Retina (tissue), 1 donor: Measurements from ENCODE around the gene F12.
A peak's percentile ranks its signal among the peaks of the same experiment; 100 is the strongest.
"Not testable (repeated sequence)": the region's sequence is repeated elsewhere in the genome, so short reads cannot be mapped to it uniquely, and the experiment has no call there.

Source experiments
- DNase-seq: peaks from one replicate; pipeline ENCODE4 v3.0.0-alpha.2; 2016

Gene F12

GRCh38 chr5:177432143-177432838, 22.9 kb upstream of the F12 start:
- no peak for DNase-seq

DNA sequence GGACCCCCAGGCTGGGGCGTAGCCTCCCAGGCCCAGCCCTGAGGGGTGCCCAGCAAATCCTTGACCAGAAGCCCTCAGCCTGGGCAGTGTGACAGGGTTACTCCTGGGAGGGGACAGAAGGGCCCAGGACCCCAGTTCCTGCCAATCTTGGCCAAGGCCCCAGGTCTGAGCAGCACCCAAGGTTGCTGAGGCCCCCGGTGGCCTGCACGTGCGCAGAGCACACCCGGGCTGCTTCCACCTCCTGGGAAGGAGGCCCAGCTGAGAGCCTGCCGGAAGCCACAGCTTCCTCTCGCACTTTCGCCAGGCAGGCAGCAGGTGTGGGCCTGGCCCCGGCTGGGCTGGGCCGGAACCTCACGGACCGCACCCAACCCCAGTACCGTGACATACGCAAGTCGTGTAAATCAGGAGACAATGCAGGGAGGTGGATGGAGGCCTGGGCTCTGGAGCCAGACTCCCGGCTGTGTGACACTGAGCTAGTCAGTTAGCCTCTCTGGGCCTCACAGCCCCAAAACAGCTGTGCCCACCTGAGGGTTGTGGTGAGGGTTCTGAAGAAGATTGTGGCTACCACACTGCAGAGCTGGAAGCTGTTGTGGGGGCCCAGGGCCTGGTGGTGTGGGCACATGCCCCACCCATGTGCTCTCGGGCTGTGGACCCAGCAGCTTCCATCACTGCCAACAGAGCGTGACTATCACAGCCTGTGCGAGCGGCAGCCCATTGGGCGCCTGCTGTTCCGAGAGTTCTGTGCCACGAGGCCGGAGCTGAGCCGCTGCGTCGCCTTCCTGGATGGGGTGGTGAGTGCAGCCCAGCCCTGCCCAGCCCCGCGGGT, 22.2 kb upstream of the F12 start:
- DNase-seq, result no peak

- DNase-seq, result no peak
Measured at GRCh38 chr5:177430972-177431316, 21.6 kb upstream of the F12 start.

DNA sequence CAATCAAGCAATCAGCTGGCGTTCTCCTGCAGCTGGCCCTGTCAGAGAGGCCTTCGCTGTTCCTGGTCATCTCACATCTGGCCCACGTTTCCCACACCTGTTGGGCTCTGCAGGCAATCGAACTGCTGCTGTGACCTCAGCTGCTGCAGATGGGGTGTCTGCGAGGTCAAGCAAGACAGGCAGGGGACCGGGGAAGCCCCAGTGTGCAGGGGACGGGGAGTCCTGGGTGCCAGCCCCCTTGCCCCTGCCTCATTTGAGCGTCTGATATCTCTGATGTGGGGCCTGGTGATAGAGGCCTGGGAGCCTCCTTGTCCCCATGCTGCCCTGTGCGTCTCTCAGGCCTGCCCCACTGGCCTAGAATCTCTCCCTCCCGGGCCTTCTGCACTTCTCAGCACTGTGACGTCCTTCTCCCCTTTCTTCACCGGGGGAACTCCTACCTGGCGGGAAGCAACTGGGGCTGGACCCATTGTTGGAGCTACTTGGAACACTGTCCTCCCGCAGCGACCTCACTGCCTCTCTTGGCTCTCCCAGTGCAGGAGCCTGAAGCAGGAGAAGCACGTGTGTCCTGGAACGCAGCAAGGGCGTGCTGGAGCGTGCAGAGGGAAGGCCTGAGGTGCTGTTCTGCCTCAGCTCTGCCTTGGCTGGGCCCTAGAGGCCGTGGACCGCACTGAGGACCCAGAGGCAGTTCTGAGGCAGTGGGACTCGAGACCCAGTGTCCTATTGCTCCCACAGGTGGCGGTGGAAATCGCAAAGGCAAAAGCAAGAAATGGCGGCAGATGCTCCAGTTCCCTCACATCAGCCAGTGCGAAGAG, 21.0 kb upstream of the F12 start:
- no peak for DNase-seq

DNA sequence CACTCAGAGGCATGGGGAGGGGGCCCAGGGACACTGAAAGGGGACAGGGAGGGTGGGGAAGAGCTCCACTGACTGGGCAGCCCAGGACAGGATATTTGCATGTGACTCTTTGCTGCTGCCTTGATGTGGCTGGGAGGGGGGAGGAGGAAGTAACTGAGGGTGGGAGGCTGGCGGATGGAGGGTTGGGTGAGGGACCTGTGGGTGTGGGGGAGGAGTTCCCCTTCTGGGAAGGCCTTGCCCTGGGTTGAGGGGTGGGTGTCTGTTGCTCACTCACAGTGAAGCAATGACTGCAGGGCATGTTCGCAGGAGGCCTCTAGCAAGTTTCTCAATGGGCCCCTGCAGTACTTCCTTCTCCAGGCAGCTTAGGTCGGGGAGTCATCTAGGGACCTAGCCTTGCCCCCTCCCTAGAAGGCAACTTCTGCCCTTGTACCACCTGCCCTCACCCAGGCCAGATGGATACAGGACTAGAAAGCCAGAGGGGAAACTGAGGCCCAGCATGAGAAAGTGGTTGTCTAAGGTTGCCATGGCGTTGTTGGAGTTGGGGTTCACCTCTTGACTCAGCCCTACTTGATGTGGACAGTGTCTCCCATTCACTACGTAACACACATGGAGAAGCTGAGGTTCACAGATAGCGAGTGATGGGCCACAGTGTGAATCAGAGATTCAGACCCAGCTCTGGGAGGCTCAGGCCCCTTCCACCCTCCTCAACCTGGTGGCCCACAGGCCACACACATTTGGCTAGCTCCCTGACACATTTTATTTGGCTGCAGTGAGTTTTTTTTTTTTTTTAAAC, 20.1 kb upstream of the F12 start:
- DNase-seq, result no peak

- no peak for DNase-seq
Measured at GRCh38 chr5:177428574-177429217, 19.3 kb upstream of the F12 start.

GRCh38 chr5:177427919-177428573, 18.7 kb upstream of the F12 start:
- no peak for DNase-seq

GRCh38 chr5:177427211-177427822, 18.0 kb upstream of the F12 start:
- DNase-seq, result no peak

- DNase-seq, result peak; percentile 51
Measured at GRCh38 chr5:177426566-177427210, 17.3 kb upstream of the F12 start, which contains the start of gene GRK6. Gene GRK6 (plus strand): TSS chr5:177426676. CDS start chr5:177426846, 170 bp downstream.

DNA sequence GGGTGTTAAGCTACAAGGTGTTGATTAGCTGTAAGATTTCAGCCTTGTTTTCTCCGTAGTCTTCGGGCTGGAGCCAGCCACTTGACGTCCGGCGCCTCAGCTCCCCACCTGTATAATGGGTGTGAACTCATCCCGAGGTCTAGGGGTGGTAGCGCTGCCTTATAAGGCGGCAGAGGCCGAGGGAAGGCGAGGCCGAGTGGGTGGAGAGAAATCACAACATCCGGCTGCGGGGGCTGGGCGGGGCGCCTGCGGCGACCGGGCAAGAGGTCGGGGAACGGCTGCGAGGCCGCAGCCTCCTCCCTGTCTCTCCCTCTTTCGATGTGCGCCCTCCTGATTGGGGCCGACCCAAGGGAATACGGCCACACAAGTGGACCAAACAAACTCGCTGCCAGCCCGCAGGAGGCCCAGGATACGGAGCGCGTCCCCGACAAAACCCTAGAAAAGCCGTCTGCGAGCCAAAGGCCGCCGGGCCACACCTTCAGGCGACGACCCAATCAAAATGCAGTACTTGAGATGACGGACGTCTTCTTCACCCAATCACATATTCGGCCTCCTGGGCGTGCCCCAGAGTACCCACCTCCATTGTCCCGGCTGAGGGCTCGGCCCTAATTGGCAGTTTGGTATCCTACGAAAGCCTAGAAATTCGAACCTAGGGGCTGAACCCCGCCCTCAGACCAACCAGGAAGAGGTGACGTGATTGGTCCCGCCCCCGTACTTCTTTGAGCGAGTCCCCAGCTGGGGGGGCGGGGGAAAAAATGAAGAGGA, 16.6 kb upstream of the F12 start:
- peak; percentile 100 for DNase-seq

- DNase-seq, result no peak
Measured at GRCh38 chr5:177425196-177425800, 15.9 kb upstream of the F12 start.

GRCh38 chr5:177423671-177424070, 14.3 kb upstream of the F12 start:
- no peak for DNase-seq

DNA sequence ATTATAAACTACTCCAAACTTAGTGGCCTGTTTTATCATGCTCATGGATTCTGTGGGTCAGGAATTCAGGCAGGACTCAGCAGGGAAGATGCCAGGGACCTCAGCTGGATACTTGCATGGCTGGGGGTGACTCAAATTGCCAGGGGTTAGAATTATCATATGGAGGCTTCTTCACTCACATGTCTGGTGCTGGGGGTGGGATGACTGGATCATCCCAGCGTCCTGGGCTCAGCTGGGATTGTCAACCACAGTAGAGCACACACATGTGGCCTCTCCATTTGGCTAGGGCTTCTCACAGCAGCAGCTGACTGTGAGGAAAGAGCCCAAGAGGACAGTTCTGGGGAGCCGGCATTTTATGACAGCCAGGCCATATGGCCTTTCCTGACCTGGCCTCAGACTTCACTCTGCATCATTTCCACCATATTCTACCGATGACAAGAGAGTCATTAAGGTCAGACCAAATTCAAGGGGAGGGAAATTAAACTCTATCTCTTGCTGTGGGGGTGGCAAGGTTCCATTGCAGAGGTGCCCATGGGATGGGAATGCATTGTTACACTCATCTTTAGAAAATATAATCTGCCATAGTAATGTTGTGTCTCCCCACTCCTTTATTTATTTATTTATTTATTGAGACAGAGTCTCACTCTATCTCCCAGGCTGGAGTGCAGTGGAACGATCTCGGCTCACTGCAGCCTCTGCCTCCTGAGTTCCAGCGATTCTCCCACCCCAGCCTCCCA, 11.9 kb upstream of the F12 start:
- no peak for DNase-seq

GRCh38 chr5:177420472-177420871, 11.1 kb upstream of the F12 start:
- not testable (repeated sequence) for DNase-seq

GRCh38 chr5:177419046-177419445, 9.7 kb upstream of the F12 start:
- DNase-seq, result no peak

- not testable (repeated sequence) for DNase-seq
Measured at GRCh38 chr5:177417081-177417480, 7.7 kb upstream of the F12 start.

- DNase-seq, result no peak
Measured at GRCh38 chr5:177414481-177414880, 5.1 kb upstream of the F12 start.

- DNase-seq, result no peak
Measured at GRCh38 chr5:177412603-177413233, 3.4 kb upstream of the F12 start.
